CD14-positive monocyte (primary cell): ENCODE measurements around the gene RPL36AL. TPM values are rescaled to one million over a fixed set of nuclear protein-coding genes. Genes with fewer than 3 reads are reported as not detected.
A peak's percentile ranks its signal among the peaks of the same experiment; 100 is the strongest.

ENCODE experiments used
- DNase-seq, 3 donors: peaks; one replicate each; pipeline ENCODE4 v3.0.0-alpha.2; 2011 to 2022
- H2AFZ ChIP-seq: 2 replicates; pipeline ENCODE4 v1.6.0; 2012; ENCODE audit warnings: mild to moderate bottlenecking, low read depth, low read length, inconsistent platforms; ENCODE audit not compliant: insufficient read depth, poor library complexity, severe bottlenecking
- H3K27ac ChIP-seq, 2 donors: 1 replicate in 1 of 2; 2 replicates in 1 of 2; pipeline ENCODE4 v1.5.1; 2012 to 2013; ENCODE audit warnings: low read length in 2 of 2, control low read depth in 1 of 2, inconsistent platforms in 1 of 2, low read depth in 1 of 2, mild to moderate bottlenecking in 1 of 2
- H3K27me3 ChIP-seq, 2 donors: one replicate each; pipeline versions ENCODE4 v1.6.0 to v1.6.1; 2011 to 2013; ENCODE audit warnings: low read length in 2 of 2; ENCODE audit not compliant: control insufficient read depth in 2 of 2, insufficient read depth in 2 of 2
- H3K36me3 ChIP-seq, 2 donors: replicated peaks in 1 of 2; 1 replicate in 1 of 2; 2 replicates in 1 of 2; pipeline versions ENCODE4 v1.5.1 to v1.6.1; 2012 to 2013; ENCODE audit warnings: low read length in 2 of 2, control low read depth in 1 of 2, inconsistent platforms in 1 of 2, mild to moderate bottlenecking in 1 of 2; ENCODE audit not compliant: insufficient read depth in 2 of 2, control insufficient read depth in 1 of 2
- H3K4me1 ChIP-seq, 2 donors: 1 replicate in 1 of 2; 2 replicates in 1 of 2; pipeline versions ENCODE4 v1.5.1 to v1.6.1; 2012 to 2013; ENCODE audit warnings: low read length in 2 of 2, control low read depth in 1 of 2, inconsistent platforms in 1 of 2, mild to moderate bottlenecking in 1 of 2, moderate library complexity in 1 of 2; ENCODE audit not compliant: insufficient read depth in 2 of 2, control insufficient read depth in 1 of 2
- H3K4me2 ChIP-seq: replicated peaks from 2 replicates; pipeline ENCODE3; 2012; ENCODE audit warnings: low read length, moderate library complexity, mild to moderate bottlenecking; ENCODE audit not compliant: poor library complexity, severe bottlenecking; ENCODE audit errors: extremely low read depth
- H3K4me3 ChIP-seq, 3 experiments: fragments of 200-600 bp in 1 of 3; sonication (generic) in 1 of 3; replicated peaks in 1 of 3; 1 replicate in 2 of 3; 2 replicates in 1 of 3; pipeline ENCODE4 v1.5.1; 2011 to 2013; ENCODE audit warnings: low read length in 3 of 3, mild to moderate bottlenecking in 3 of 3, control low read depth in 2 of 3, low read depth in 2 of 3, inconsistent platforms in 1 of 3, moderate library complexity in 1 of 3
- H3K79me2 ChIP-seq: 2 replicates; pipeline ENCODE4 v1.6.0; 2012; ENCODE audit warnings: mild to moderate bottlenecking, control low read depth, inconsistent platforms, low read length, moderate library complexity; ENCODE audit not compliant: insufficient read depth
- H3K9ac ChIP-seq: 2 replicates; pipeline ENCODE4 v1.6.0; 2017; ENCODE audit warnings: low read length, mild to moderate bottlenecking; ENCODE audit not compliant: insufficient read depth, poor library complexity, severe bottlenecking
- H3K9me3 ChIP-seq, 2 donors: replicated peaks in 1 of 2; 1 replicate in 1 of 2; 2 replicates in 1 of 2; pipeline versions ENCODE4 v1.5.1 to v1.6.1; 2012 to 2013; ENCODE audit warnings: low read length in 2 of 2, control low read depth in 1 of 2; ENCODE audit not compliant: control insufficient read depth in 1 of 2, insufficient read depth in 1 of 2
- H4K20me1 ChIP-seq: 2 replicates; pipeline ENCODE4 v1.6.0; 2012; ENCODE audit warnings: mild to moderate bottlenecking, low read length, control low read depth, moderate library complexity; ENCODE audit not compliant: insufficient read depth
- H3K27ac Mint-ChIP-seq, 7 donors: one replicate each; pipeline ENCODE4 v1.8.0; 2020; ENCODE audit warnings: mild to moderate bottlenecking in 7 of 7, mixed read lengths in 7 of 7, moderate library complexity in 6 of 7, inconsistent platforms in 2 of 7
- H3K27me3 Mint-ChIP-seq, 3 donors: one replicate each; pipeline ENCODE4 v1.8.0; 2021 to 2022; ENCODE audit warnings: low read depth in 3 of 3, mild to moderate bottlenecking in 3 of 3, mixed read lengths in 3 of 3, moderate library complexity in 3 of 3, inconsistent platforms in 1 of 3
- H3K36me3 Mint-ChIP-seq, 2 donors: one replicate each; pipeline ENCODE4 v1.8.0; 2020; ENCODE audit warnings: mixed read lengths in 2 of 2, inconsistent platforms in 1 of 2, mild to moderate bottlenecking in 1 of 2
- H3K4me1 Mint-ChIP-seq: one replicate; pipeline ENCODE4 v1.8.0; 2020; ENCODE audit warnings: mild to moderate bottlenecking, mixed read lengths
- H3K4me3 Mint-ChIP-seq, 2 donors: one replicate each; pipeline ENCODE4 v1.8.0; 2020; ENCODE audit warnings: mild to moderate bottlenecking in 2 of 2, mixed read lengths in 2 of 2, moderate library complexity in 1 of 2
- H3K9me3 Mint-ChIP-seq, 7 donors: one replicate each; pipeline ENCODE4 v1.8.0; 2020 to 2022; ENCODE audit warnings: mixed read lengths in 7 of 7, mild to moderate bottlenecking in 6 of 7, moderate library complexity in 6 of 7, inconsistent platforms in 2 of 7
- WGBS: methylation state at CpG from one replicate; pipeline ENCODE4 v1.1.5; 2013; ENCODE audit warnings: missing lambda C conversion rate; ENCODE audit not compliant: insufficient coverage; 5-methylcytosine and 5-hydroxymethylcytosine counted together
- intact Hi-C, 2 donors: fragments of 100-400 bp; cut with micrococcal nuclease; formaldehyde crosslinking; loops; one replicate each; pipeline versions ENCODE4 v1.15.0 to v1.15.1; 2023
- polyA plus RNA-seq, 3 donors: library from polyadenylated mRNA; depleted of rRNA in 1 of 3; unstranded in 2 of 3; stranded (reverse) in 1 of 3; fragments of 300-500 nt in 2 of 3; fragments of >200 nt in 1 of 3; fragmentation: Illumina TruSeq in 2 of 3; gene quantifications; 1 replicate in 2 of 3; 2 replicates in 1 of 3; pipeline ENCODE4 v1.2.3, GENCODE V29; 2012 to 2021
- TF ChIP-seq, protein P1 (sequence below): fragments of 200-600 bp; IDR thresholded peaks from one replicate; pipeline ENCODE4 v1.8.0; 2022; ENCODE audit warnings: antibody characterized with exemption, mild to moderate bottlenecking

RPL36AL gene
- polyA plus RNA-seq, 3 donors: 237 to 454 (median 408) TPM

GRCh38 chr14:49617852-49618519 lies 2.4 kb downstream of the RPL36AL start:
- WGBS: 100% methylated on average over 3 of the region's 6 CpGs
- intact Hi-C loops: no loop called here
- no peak for DNase-seq
- peak overlapping the region in 1 of 2 donors; percentile 45 for H3K27ac ChIP-seq
- no peak overlapping the region for H3K4me2 ChIP-seq
- H3K27me3 ChIP-seq: no peaks in the 10 kb centered on the region
- Mint-ChIP-seq H3K4me1 (peaks cover 36% of the 10 kb centered on the region), H3K27me3 (no peaks in the 10 kb centered on the region), H3K4me3 (no peak overlapping the region), H3K9me3 (peaks cover 0 to 2% (median 0%) of the 10 kb centered on the region in 7 donors), H3K36me3 (peaks cover 25 to 64% of the 10 kb centered on the region in 2 donors), H3K27ac (peak overlapping the region in 3 of 7 donors; percentile 16 to 51 (median 41))
- H3K4me3 ChIP-seq: no peak overlapping the region
- peaks cover 21 to 37% of the 10 kb centered on the region in 2 donors for H3K4me1 ChIP-seq
- peaks cover 31% of the 10 kb centered on the region for H4K20me1 ChIP-seq
- H3K9ac ChIP-seq: no peak overlapping the region
- H3K9me3 ChIP-seq: no peaks in the 10 kb centered on the region
- peaks cover 11 to 40% of the 10 kb centered on the region in 2 donors for H3K36me3 ChIP-seq
- peaks cover 60% of the 10 kb centered on the region for H3K79me2 ChIP-seq
- H2AFZ ChIP-seq: no peak overlapping the region
- TF ChIP-seq, protein P1, sequence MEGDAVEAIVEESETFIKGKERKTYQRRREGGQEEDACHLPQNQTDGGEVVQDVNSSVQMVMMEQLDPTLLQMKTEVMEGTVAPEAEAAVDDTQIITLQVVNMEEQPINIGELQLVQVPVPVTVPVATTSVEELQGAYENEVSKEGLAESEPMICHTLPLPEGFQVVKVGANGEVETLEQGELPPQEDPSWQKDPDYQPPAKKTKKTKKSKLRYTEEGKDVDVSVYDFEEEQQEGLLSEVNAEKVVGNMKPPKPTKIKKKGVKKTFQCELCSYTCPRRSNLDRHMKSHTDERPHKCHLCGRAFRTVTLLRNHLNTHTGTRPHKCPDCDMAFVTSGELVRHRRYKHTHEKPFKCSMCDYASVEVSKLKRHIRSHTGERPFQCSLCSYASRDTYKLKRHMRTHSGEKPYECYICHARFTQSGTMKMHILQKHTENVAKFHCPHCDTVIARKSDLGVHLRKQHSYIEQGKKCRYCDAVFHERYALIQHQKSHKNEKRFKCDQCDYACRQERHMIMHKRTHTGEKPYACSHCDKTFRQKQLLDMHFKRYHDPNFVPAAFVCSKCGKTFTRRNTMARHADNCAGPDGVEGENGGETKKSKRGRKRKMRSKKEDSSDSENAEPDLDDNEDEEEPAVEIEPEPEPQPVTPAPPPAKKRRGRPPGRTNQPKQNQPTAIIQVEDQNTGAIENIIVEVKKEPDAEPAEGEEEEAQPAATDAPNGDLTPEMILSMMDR: no peak

DNA sequence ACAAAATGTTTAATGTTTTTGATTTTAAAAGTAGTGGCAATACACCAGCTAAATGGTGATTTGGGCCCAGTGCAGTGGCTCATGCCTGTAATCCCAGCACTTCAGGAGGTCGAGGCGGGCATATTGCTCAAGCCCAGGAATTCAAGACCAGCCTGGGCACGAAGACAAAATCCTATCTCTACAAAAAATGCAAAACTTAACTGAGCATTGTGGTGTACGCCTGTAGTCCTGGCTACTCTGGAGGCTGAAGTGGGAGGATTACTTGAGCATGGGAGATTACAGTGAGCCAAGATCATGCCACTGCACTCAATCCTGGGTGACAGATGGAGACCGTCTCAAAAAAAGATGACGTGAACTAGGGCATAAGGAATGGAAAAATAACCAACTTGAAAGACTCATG lies 4.7 kb downstream of the RPL36AL start:
- peaks cover 0 to 2% (median 0%) of the 10 kb centered on the region in 7 donors for H3K9me3 Mint-ChIP-seq
- TF ChIP-seq, protein P1: no peak
- Histone ChIP-seq H3K27ac (peak overlapping the region in 1 of 2 donors; percentile 26), H3K4me1 (peaks cover 8 to 17% of the 10 kb centered on the region in 2 donors), H4K20me1 (peaks cover 15% of the 10 kb centered on the region), H2AFZ (no peak overlapping the region), H3K4me2 (no peak overlapping the region), H3K27me3 (no peaks in the 10 kb centered on the region), H3K9ac (no peak overlapping the region), H3K9me3 (no peaks in the 10 kb centered on the region), H3K4me3 (no peak overlapping the region), H3K36me3 (peaks cover 11 to 51% of the 10 kb centered on the region in 2 donors), H3K79me2 (peaks cover 61% of the 10 kb centered on the region)
- peak overlapping the region in 4 of 7 donors; percentile 20 to 71 (median 52) for H3K27ac Mint-ChIP-seq
- intact Hi-C loops: no loop called here
- no peak overlapping the region for H3K4me3 Mint-ChIP-seq
- H3K4me1 Mint-ChIP-seq: peaks cover 20% of the 10 kb centered on the region
- no peak for DNase-seq
- WGBS: 83% methylated on average over 2 of the region's 6 CpGs
- H3K36me3 Mint-ChIP-seq: peaks cover 21 to 69% of the 10 kb centered on the region in 2 donors
- H3K27me3 Mint-ChIP-seq: no peaks in the 10 kb centered on the region
